IPS-18a (cell line): ENCODE data around the gene FGF12.

ENCODE experiments used
- H3K27ac ChIP-seq: one replicate; pipeline ENCODE4 v1.5.1; 2013; ENCODE audit warnings: low read length
- H3K27me3 ChIP-seq: one replicate; pipeline ENCODE4 v1.6.1; 2013; ENCODE audit warnings: mild to moderate bottlenecking, low read length; ENCODE audit not compliant: control insufficient read depth, insufficient read depth
- H3K36me3 ChIP-seq: one replicate; pipeline ENCODE4 v1.6.1; 2013; ENCODE audit warnings: low read depth, low read length; ENCODE audit not compliant: control insufficient read depth
- H3K4me1 ChIP-seq: one replicate; pipeline ENCODE4 v1.6.1; 2013; ENCODE audit warnings: low read depth, low read length; ENCODE audit not compliant: control insufficient read depth
- H3K4me3 ChIP-seq: one replicate; pipeline ENCODE4 v1.5.1; 2013; ENCODE audit warnings: low read length
- H3K9ac ChIP-seq: one replicate; pipeline ENCODE4 v1.6.1; 2013; ENCODE audit warnings: mild to moderate bottlenecking, low read length, moderate library complexity
- H3K9me3 ChIP-seq: one replicate; pipeline ENCODE4 v1.6.1; 2013; ENCODE audit warnings: low read depth, low read length; ENCODE audit not compliant: control insufficient read depth

The FGF12 gene

DNA sequence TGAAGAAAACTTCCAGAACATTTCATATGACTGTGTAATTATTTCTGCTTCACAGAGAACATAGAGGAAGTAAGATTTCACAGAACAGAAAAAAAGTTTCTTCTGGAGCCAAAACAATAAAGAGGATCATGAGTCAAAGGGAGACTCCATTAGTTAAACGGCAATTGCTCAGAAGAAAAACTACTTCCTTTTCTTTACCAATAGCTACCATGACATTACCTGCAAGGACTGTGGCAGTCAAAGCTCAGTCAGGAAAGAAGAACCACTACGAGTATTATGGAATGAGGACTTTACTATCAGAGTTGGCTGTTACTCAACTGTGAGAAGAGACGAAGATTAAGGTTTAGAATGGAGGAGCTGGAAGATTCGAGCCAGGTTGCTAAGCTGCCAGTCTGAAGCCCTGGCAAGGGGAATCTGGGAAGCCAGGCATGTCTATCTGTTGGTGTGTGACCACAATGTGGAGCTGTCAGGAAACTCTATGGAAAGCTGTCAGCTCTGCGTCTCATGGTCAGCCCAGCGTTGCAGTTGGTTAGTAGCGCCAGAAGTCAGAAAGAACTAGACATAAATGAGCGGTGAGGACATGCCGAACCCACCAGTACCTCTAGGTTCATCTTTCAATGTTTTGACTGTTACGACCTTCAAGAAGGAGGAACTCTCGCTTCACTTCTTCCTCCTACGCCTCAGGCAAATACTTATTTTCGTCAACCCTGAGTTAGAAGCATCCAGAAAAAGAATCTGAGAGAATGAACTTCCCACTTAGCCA lies 604.3 kb downstream of the FGF12 start:
- no peaks in the 10 kb centered on the region for H3K4me1 ChIP-seq
- no peak overlapping the region for H3K4me3 ChIP-seq
- no peaks in the 10 kb centered on the region for H3K27me3 ChIP-seq
- H3K9me3 ChIP-seq, result no peaks in the 10 kb centered on the region
- H3K9ac ChIP-seq, result no peak overlapping the region
- no peaks in the 10 kb centered on the region for H3K36me3 ChIP-seq
- no peak overlapping the region for H3K27ac ChIP-seq

DNA sequence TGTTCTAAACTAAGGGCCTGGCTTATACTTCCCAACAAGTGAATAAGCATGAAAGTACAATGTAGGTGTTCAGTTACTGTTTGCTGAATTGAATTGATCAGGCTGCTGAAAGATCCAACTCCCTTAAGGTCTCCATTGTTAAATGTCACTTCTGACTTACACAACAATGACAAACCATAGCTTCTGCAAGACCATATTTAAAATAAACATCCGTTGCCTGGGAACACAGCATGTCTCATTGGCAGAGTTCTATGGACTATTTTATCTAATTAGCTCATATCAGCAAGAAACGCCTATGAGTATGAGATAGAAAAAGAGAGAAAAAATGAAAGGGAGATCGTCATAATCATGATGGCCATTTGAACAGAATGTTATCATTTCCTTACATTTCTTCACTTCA lies 605.4 kb downstream of the FGF12 start:
- H3K36me3 ChIP-seq, result no peaks in the 10 kb centered on the region

DNA sequence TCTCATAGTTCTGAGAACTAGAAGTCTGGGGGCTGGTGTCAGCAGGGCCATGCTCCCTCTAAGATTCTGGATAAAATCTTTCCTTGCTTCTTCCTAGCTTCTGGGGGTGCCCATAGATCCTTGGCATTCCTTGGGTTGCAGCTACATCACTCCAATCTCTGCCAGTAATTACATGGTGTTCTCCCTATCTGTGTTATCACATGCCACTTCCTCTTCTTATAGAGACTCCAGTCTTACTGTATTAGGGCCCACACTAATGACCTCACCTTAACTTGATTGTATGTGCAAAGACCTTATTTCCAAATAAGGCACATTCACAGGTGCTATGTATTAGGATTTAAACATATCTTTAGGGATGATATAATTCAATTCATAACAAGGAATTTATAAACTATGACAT lies 618.5 kb downstream of the FGF12 start:
- no peak overlapping the region for H3K4me3 ChIP-seq

More for the DNA sequence above, 605.4 kb downstream of the FGF12 start:
- no peak overlapping the region for H3K4me3 ChIP-seq
- no peaks in the 10 kb centered on the region for H3K9me3 ChIP-seq
- H3K27ac ChIP-seq, result no peak overlapping the region
- no peaks in the 10 kb centered on the region for H3K27me3 ChIP-seq
- H3K4me1 ChIP-seq, result no peaks in the 10 kb centered on the region
- H3K9ac ChIP-seq, result no peak overlapping the region

DNA sequence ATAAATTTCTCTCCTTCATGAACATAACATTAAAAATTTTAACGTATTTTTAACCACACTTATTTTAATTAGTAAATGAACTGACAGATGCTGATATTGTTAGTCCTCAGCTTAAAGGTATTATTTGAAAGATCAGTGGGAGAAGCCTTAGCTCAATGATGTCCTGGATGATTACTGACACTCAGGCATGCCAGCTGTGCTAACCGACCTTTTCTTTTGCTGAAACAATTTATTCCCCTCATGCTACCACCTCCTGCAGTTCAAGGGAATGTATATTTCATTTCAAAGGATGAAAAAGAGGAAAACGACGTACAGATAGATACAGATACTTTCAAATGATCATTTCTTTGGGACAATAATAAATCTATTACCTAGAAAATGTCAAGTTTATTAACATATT lies 620.8 kb downstream of the FGF12 start:
- H3K36me3 ChIP-seq, result no peaks in the 10 kb centered on the region
- peaks cover 20% of the 10 kb centered on the region for H3K4me1 ChIP-seq
- H3K9ac ChIP-seq, result no peak overlapping the region
- H3K27ac ChIP-seq, result no peak overlapping the region
- no peak overlapping the region for H3K4me3 ChIP-seq
- H3K9me3 ChIP-seq, result no peaks in the 10 kb centered on the region
- H3K27me3 ChIP-seq, result no peaks in the 10 kb centered on the region

More for the DNA sequence above, 618.5 kb downstream of the FGF12 start:
- no peaks in the 10 kb centered on the region for H3K36me3 ChIP-seq
- H3K27me3 ChIP-seq, result no peaks in the 10 kb centered on the region
- no peak overlapping the region for H3K9ac ChIP-seq
- H3K9me3 ChIP-seq, result no peaks in the 10 kb centered on the region
- H3K27ac ChIP-seq, result no peak overlapping the region
- H3K4me1 ChIP-seq, result peaks cover 16% of the 10 kb centered on the region

DNA sequence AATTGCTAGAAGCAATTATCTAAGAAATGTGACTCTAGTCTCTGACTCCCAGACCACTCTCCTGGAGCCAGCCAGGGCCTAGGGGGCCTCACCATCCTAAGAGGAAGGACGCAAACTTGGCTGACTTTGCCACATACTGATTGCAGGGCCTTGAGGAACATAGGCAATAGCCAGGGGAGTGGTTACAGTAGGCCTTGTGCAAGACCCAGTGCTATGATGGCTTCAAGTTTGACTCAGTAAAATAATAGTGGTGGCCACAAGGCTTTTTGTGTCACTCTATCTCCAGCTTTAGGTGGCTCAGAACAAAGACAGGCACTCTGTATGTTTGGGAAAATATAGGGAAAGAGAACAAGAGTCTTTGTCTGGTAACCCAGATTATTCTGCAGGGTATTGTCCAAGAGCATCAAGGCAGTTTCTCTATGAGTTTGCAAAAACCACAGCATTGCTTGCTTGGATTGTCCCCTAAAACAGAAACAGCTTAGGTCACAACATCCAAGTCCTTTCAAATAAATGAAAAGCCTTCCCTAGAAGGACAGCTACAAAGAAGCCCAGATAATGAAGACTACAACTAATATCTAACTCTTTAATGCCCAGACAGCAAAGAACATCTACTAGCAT lies 634.8 kb downstream of the FGF12 start:
- H3K4me1 ChIP-seq, result no peaks in the 10 kb centered on the region
- no peaks in the 10 kb centered on the region for H3K36me3 ChIP-seq
- no peak overlapping the region for H3K9ac ChIP-seq
- H3K9me3 ChIP-seq, result no peaks in the 10 kb centered on the region
- no peaks in the 10 kb centered on the region for H3K27me3 ChIP-seq
- H3K4me3 ChIP-seq, result no peak overlapping the region
- no peak overlapping the region for H3K27ac ChIP-seq

DNA sequence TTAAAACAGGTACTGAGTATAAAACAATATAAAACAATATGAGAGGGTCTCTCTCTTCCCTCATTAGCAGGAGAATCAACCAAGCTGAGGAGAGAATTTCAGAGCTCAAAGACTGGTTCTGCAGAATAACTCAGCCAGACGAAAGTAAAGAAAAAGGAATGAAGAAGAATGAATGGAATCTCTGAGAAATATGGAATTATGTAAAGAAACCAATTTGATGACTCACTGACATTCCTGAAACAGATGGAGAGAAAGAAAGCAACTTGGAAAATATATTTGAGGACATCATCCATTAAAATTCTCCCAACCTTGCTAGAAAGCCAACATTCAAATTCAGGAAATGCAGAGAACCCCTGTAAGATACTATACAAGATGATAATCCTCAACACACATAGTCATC lies 635.5 kb downstream of the FGF12 start:
- Histone ChIP-seq H3K27ac (no peak overlapping the region), H3K4me1 (no peaks in the 10 kb centered on the region), H3K36me3 (no peaks in the 10 kb centered on the region)

DNA sequence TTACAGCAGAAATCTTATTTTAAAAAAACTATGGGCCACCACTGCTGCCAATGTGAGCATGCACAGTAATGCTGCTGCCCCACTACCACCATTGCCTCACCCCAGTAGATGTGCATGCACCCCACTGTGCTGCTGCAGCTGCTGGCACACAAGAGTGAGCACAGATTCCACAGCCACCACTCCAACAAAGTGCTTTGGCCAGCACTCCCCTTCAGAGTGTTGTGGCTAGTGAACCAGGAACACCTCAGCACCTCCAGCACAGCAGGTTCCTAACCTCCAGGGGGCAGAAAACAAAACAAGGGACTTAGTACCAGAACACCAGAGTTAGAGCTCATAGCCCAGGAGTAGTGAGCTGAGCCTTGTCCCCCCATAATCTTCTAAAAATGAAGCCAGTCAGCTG lies 636.8 kb downstream of the FGF12 start:
- H3K9ac ChIP-seq, result no peak overlapping the region
- no peaks in the 10 kb centered on the region for H3K27me3 ChIP-seq
- no peaks in the 10 kb centered on the region for H3K4me1 ChIP-seq
- no peak overlapping the region for H3K4me3 ChIP-seq
- no peak overlapping the region for H3K27ac ChIP-seq
- H3K36me3 ChIP-seq, result no peaks in the 10 kb centered on the region
- no peaks in the 10 kb centered on the region for H3K9me3 ChIP-seq

More for the DNA sequence above, 635.5 kb downstream of the FGF12 start:
- H3K27me3 ChIP-seq, result no peaks in the 10 kb centered on the region
- H3K9me3 ChIP-seq, result no peaks in the 10 kb centered on the region
- H3K4me3 ChIP-seq, result no peak overlapping the region
- H3K9ac ChIP-seq, result no peak overlapping the region
